IMR-90 (cell line): ENCODE data around the gene TP73. TPM values are rescaled to one million over a fixed set of nuclear protein-coding genes. Genes with fewer than 3 reads are reported as not detected.

Source experiments
- CHD1 ChIP-seq: IDR thresholded peaks from 2 replicates; pipeline ENCODE4 v1.6.1; 2012; ENCODE audit warnings: low read depth, low read length, improper control_type of control experiment
- ELK1 ChIP-seq: fragments of 150-350 bp; IDR thresholded peaks from 2 replicates; pipeline ENCODE4 v1.6.1; 2016; ENCODE audit warnings: low read depth, mild to moderate bottlenecking, low read length, moderate library complexity, borderline replicate concordance
- MAFK ChIP-seq: IDR thresholded peaks from 2 replicates; pipeline ENCODE4 v1.6.1; 2012; ENCODE audit warnings: low read depth, low read length, improper control_type of control experiment
- MXI1 ChIP-seq: IDR thresholded peaks from 2 replicates; pipeline ENCODE4 v1.6.1; 2012; ENCODE audit warnings: low read depth, mild to moderate bottlenecking, low read length, moderate library complexity, borderline replicate concordance
- RAD21 ChIP-seq: IDR thresholded peaks from 2 replicates; pipeline ENCODE4 v1.6.1; 2012; ENCODE audit warnings: low read length, improper control_type of control experiment
- RCOR1 ChIP-seq: IDR thresholded peaks from 2 replicates; pipeline ENCODE4 v1.6.1; 2012; ENCODE audit warnings: mild to moderate bottlenecking, low read length, improper control_type of control experiment; ENCODE audit not compliant: insufficient replicate concordance
- SMC3 ChIP-seq: fragments of 150-350 bp; IDR thresholded peaks from 2 replicates; pipeline ENCODE4 v1.6.1; 2016; ENCODE audit warnings: low read depth, mild to moderate bottlenecking, antibody characterized with exemption, low read length, moderate library complexity
- polyA plus RNA-seq, 3 experiments: library from polyadenylated mRNA; depleted of rRNA; stranded (reverse); fragments of >200 nt; gene quantifications; 2 replicates each; pipeline ENCODE4 v1.2.3, GENCODE V29; 2012; ENCODE audit warnings: low replicate concordance in 1 of 3
- total RNA-seq: library from RNA; depleted of rRNA; stranded (reverse); fragments of >200 nt; gene quantifications from 2 replicates; pipeline ENCODE4 v1.2.3, GENCODE V29; 2012

Gene TP73
- total and polyA plus RNA-seq, 2 of the 4 experiments (the other 2 are of a cell fraction), result not detected

- TF ChIP-seq ELK1, result no peak
- TF ChIP-seq CHD1, result no peak
- TF ChIP-seq RCOR1, result no peak
- TF ChIP-seq MAFK, result no peak
- TF ChIP-seq MXI1, result no peak
- TF ChIP-seq SMC3, result no peak
- no peak for TF ChIP-seq RAD21
Observed at GRCh38 chr1:3776231-3776961, 124.1 kb downstream of the TP73 start (continued).
